ENCODE results near the gene TTC7B. TPM values are rescaled to one million over a fixed set of nuclear protein-coding genes. Genes with fewer than 3 reads are reported as not detected.

TTC7B gene
- total and polyA plus RNA-seq, 2 of the 13 experiments (the other 11 are each of a cell fraction or from before 2014, with no cell fraction given) = 1.3 to 3.2 TPM

DNA sequence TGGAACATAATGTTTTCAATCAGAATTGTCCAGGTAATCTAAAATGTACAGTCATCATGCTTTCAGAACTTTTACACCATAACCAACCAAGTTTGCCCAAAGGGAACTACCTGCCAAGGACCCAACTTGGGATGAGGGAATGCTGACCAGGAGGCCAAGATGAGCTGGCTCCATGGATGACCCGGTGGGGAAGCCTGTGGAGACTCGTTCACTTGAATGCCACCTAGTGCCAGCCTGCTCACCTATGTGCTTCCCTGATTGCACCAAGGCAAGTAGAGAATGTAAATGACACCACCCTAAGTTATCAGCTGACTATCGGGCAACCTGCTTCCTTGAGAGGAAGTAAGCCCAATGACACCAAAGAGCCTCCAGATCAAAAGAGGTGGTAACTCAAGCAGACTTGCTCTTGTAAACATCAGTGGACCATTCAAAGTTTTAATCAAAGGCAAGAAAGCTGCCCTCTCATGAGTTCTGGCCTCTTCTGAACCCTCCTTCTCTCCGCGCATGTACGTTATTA is 137.3 kb downstream of the TTC7B start (continued):
- TF ChIP-seq ZNF749 (CRISPR knock-in tag; IDR thresholded peaks at IDR 0.05; ENCODE audit: borderline replicate concordance) (no peak), NFIC (IDR thresholded peaks at IDR 0.05; ENCODE audit: low read length) (no peak), NFATC3 (CRISPR knock-in tag; IDR thresholded peaks at IDR 0.05) (no peak), THAP11 (CRISPR knock-in tag; IDR thresholded peaks at IDR 0.05) (no peak)
- TF ChIP-seq, protein P1, sequence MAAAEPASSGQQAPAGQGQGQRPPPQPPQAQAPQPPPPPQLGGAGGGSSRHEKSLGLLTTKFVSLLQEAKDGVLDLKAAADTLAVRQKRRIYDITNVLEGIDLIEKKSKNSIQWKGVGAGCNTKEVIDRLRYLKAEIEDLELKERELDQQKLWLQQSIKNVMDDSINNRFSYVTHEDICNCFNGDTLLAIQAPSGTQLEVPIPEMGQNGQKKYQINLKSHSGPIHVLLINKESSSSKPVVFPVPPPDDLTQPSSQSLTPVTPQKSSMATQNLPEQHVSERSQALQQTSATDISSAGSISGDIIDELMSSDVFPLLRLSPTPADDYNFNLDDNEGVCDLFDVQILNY (CRISPR knock-in tag; conservative IDR thresholded peaks at IDR 0.05) = no peak
- TF ChIP-seq, protein P2, sequence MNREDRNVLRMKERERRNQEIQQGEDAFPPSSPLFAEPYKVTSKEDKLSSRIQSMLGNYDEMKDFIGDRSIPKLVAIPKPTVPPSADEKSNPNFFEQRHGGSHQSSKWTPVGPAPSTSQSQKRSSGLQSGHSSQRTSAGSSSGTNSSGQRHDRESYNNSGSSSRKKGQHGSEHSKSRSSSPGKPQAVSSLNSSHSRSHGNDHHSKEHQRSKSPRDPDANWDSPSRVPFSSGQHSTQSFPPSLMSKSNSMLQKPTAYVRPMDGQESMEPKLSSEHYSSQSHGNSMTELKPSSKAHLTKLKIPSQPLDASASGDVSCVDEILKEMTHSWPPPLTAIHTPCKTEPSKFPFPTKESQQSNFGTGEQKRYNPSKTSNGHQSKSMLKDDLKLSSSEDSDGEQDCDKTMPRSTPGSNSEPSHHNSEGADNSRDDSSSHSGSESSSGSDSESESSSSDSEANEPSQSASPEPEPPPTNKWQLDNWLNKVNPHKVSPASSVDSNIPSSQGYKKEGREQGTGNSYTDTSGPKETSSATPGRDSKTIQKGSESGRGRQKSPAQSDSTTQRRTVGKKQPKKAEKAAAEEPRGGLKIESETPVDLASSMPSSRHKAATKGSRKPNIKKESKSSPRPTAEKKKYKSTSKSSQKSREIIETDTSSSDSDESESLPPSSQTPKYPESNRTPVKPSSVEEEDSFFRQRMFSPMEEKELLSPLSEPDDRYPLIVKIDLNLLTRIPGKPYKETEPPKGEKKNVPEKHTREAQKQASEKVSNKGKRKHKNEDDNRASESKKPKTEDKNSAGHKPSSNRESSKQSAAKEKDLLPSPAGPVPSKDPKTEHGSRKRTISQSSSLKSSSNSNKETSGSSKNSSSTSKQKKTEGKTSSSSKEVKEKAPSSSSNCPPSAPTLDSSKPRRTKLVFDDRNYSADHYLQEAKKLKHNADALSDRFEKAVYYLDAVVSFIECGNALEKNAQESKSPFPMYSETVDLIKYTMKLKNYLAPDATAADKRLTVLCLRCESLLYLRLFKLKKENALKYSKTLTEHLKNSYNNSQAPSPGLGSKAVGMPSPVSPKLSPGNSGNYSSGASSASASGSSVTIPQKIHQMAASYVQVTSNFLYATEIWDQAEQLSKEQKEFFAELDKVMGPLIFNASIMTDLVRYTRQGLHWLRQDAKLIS (CRISPR knock-in tag; IDR thresholded peaks at IDR 0.05) = no peak

DNA sequence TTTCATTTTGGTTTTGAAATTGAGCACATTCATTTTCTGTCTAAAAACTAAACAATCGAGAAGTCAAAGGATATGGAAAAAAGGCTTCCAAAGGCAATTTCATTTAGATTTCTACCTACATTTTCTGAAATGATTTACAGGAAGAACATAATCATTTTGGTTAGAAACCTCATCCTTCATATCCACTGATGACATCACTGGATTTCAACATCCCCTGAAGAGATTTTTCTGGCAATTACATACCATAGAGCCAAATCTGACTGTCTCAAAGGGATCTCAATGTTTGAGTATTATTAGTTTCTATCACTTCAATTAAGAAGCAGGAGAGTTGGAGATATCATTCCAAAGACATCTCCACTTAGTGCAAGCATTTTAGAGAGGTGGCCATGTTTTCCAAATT is 137.8 kb downstream of the TTC7B start:
- H4K20me1 ChIP-seq (ENCODE audit: insufficient read depth, low read length) = no peaks in the 10 kb centered on the region
- no peak for FAIRE-seq
- no peak overlapping the region for H3K9ac ChIP-seq (ENCODE audit: insufficient read depth, low read depth, low read length)
- no peaks in the 10 kb centered on the region for H3K4me1 ChIP-seq (ENCODE audit: insufficient read depth, low read length)
- no peaks in the 10 kb centered on the region for H3K36me3 ChIP-seq (replicated peaks in 1 of 2; ENCODE audit: control insufficient read depth in 1 of 2, insufficient read depth in 2 of 2, low read length in 2 of 2)
- CTCF ChIA-PET (ENCODE audit: low intra/inter-chr PET ratio, low total read pairs) = no interaction called here
- no peaks in the 10 kb centered on the region for H3K9me3 ChIP-seq (ENCODE audit: low read length)
- no peak overlapping the region for H3K27ac ChIP-seq (ENCODE audit: extremely low read length, insufficient read depth, low read length)
- in situ Hi-C loops (cut with HindIII; ENCODE audit: extremely low pct_ligation_motif_present, low pct_unique_long_range_greater_than_20kb) (no loop called here), intact Hi-C loops (cut with micrococcal nuclease; ENCODE audit: unreplicated experiment) (no loop called here)
- DNase-seq (ENCODE audit: low spot score) = no peak
- POLR2A ChIA-PET = no interaction called here
- no peak overlapping the region for H3K4me2 ChIP-seq (ENCODE audit: low read depth, low read length)
- TF ChIP-seq SSRP1 (CRISPR knock-in tag; IDR thresholded peaks at IDR 0.05) (no peak), CREB1 (IDR thresholded peaks at IDR 0.05) (peak; percentile 29; the same call in 1 of the 2 replicates), CREB1 (CRISPR knock-in tag; IDR thresholded peaks at IDR 0.05) (no peak), HMG20A (CRISPR knock-in tag; IDR thresholded peaks at IDR 0.05; ENCODE audit: borderline replicate concordance) (no peak), IKZF4 (CRISPR knock-in tag; IDR thresholded peaks at IDR 0.05; ENCODE audit: borderline replicate concordance, low read depth, not compliant biosample characterization) (no peak), ATF7 (IDR thresholded peaks at IDR 0.05) (peak; percentile 55), ATF7 (CRISPR knock-in tag; IDR thresholded peaks at IDR 0.05) (no peak)
- H3K4me3 ChIP-seq (replicated peaks in 1 of 3; ENCODE audit: insufficient read depth in 1 of 3, low read depth in 2 of 3, low read length in 3 of 3) = no peak overlapping the region
- ATAC-seq = no peak
- H3K27me3 ChIP-seq (ENCODE audit: control insufficient read depth in 1 of 2, insufficient read depth in 2 of 2, low read length in 2 of 2) = no peaks in the 10 kb centered on the region
- no peak overlapping the region for H2AFZ ChIP-seq (ENCODE audit: low read length)
- WGBS (ENCODE audit: low lambda C conversion rate) = 87% methylated on average over 1 of the region's 1 CpG
- no peaks in the 10 kb centered on the region for H3K79me2 ChIP-seq (ENCODE audit: insufficient read depth, low read length)
- BruUV-seq (replicated peaks) = no TSS peak
